Dendritic cell treated with granulocyte-macrophage colony-stimulating factor and Interleukin-4, amounts not matched to agents 40 ng/mL and 50 ng/mL, for 4 days (primary cell): ENCODE results near the gene LSM14B.

ENCODE experiments used
- H3K27ac Mint-ChIP-seq: one replicate; pipeline ENCODE4 v1.8.0; 2022; ENCODE audit warnings: mild to moderate bottlenecking, mixed read lengths
- H3K27me3 Mint-ChIP-seq: one replicate; pipeline ENCODE4 v1.8.0; 2022; ENCODE audit warnings: mild to moderate bottlenecking, mixed read lengths
- H3K36me3 Mint-ChIP-seq: one replicate; pipeline ENCODE4 v1.8.0; 2022; ENCODE audit warnings: low read depth, mixed read lengths
- H3K4me1 Mint-ChIP-seq: one replicate; pipeline ENCODE4 v1.8.0; 2022; ENCODE audit warnings: low read depth, mixed read lengths
- H3K4me3 Mint-ChIP-seq: one replicate; pipeline ENCODE4 v1.8.0; 2022; ENCODE audit warnings: mild to moderate bottlenecking, moderate library complexity, mixed read lengths
- H3K9me3 Mint-ChIP-seq: one replicate; pipeline ENCODE4 v1.8.0; 2022; ENCODE audit warnings: mixed read lengths
- intact Hi-C: fragments of 100-400 bp; cut with micrococcal nuclease; formaldehyde crosslinking; loops from one replicate; pipeline ENCODE4 v1.15.0; 2022

LSM14B gene

GRCh38 chr20:62174021-62174804, 51.9 kb downstream of the LSM14B start:
- Mint-ChIP-seq H3K4me1 (no peaks in the 10 kb centered on the region), H3K36me3 (peaks cover 74% of the 10 kb centered on the region), H3K4me3 (no peak overlapping the region), H3K9me3 (no peaks in the 10 kb centered on the region), H3K27ac (no peak overlapping the region), H3K27me3 (no peaks in the 10 kb centered on the region)
- intact Hi-C loops: no loop called here

GRCh38 chr20:62174870-62175624, 52.8 kb downstream of the LSM14B start:
- Mint-ChIP-seq H3K9me3 (no peaks in the 10 kb centered on the region), H3K27ac (no peak overlapping the region), H3K36me3 (peaks cover 71% of the 10 kb centered on the region), H3K27me3 (no peaks in the 10 kb centered on the region), H3K4me3 (no peak overlapping the region), H3K4me1 (no peaks in the 10 kb centered on the region)
- intact Hi-C loops: no loop called here

DNA sequence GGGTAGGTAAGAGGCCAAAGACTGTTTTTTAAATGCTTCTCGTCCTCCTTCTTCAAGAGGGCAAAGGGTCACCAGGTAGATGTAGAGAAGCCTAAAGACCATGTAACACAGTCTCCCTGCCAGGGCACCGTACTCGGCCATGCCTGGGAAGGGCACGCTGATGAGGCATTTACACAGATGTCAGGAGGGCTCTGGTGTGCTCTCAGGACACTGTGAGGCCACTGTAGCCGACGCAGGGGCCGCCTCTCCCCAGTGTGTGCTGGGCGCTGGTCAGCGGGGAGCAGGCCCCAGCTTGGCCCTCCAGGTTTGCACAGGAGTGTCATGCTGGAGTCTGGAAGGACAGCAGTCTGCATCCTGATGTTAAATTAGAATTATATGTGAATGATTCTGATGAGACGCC, 53.4 kb downstream of the LSM14B start:
- no peaks in the 10 kb centered on the region for H3K4me1 Mint-ChIP-seq
- no peak overlapping the region for H3K4me3 Mint-ChIP-seq
- H3K27ac Mint-ChIP-seq: no peak overlapping the region
- peaks cover 69% of the 10 kb centered on the region for H3K36me3 Mint-ChIP-seq
- no peaks in the 10 kb centered on the region for H3K27me3 Mint-ChIP-seq
- intact Hi-C loops: no loop called here
- H3K9me3 Mint-ChIP-seq: no peaks in the 10 kb centered on the region

- intact Hi-C loops: no loop called here
- no peaks in the 10 kb centered on the region for H3K4me1 Mint-ChIP-seq
- no peaks in the 10 kb centered on the region for H3K9me3 Mint-ChIP-seq
- no peak overlapping the region for H3K27ac Mint-ChIP-seq
- peaks cover 60% of the 10 kb centered on the region for H3K36me3 Mint-ChIP-seq
- no peak overlapping the region for H3K4me3 Mint-ChIP-seq
- no peaks in the 10 kb centered on the region for H3K27me3 Mint-ChIP-seq
Measured at GRCh38 chr20:62176866-62177265, 54.6 kb downstream of the LSM14B start.

- Mint-ChIP-seq H3K36me3 (peaks cover 56% of the 10 kb centered on the region), H3K4me1 (no peaks in the 10 kb centered on the region), H3K9me3 (no peaks in the 10 kb centered on the region), H3K27me3 (no peaks in the 10 kb centered on the region), H3K4me3 (no peak overlapping the region), H3K27ac (no peak overlapping the region)
- intact Hi-C loops: no loop called here
Measured at GRCh38 chr20:62177307-62177706, 55.0 kb downstream of the LSM14B start.

DNA sequence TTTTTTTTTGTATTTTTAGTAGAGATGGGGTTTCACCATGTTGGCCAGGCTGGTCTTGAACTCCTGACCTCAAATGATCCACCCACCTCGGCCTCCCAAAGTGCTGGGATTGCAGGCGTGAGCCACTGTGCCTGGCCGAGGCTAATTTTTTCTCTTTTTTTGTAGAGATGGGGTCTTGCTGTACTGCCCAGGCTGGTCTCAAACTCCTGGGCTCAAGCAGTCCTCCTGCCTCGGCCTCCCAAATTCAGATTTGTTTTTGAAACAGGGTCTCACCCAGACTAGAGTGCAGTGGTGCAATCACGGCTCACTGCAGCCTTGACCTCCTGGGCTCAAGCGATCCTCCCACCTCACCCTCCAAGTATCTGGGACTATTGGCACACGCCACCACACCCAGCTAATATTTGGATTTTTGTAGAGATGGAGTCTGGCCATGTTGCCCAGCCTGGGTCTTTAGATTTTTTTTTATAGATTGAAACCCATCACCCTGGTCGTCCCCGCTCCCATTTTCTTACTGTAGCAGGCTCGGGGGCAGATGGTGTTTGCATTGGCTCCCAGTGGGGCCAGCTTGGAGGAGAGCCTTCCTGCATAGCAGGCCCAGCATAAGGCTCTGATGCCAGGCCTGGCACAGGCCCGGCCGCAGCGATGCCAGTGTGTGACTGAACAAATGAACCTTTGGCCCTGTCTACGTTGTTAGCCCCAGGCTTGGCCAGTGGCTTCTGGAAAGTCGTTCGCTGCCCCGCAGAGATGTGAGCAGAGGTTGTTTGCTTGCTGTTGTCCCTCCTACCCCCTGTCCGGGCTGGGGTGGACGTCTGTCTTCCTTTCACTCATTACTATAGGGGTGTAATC, 56.3 kb downstream of the LSM14B start:
- H3K9me3 Mint-ChIP-seq: no peaks in the 10 kb centered on the region

DNA sequence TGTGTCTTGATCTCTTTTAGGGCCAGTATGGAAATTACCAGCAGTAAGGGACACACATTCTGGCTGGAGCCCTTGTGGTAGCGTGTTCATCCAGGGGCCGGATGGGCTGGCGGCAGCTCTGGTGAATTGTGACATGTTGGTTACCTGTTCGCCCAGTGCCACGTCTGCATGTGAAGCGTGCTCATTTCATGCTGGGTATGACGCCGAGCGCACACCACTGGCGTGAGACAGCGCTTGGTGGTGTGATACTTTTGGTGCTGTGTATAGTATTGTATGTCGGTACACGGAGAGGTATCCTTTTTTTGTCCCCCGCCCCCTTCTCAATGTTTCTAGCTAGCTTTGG, 56.9 kb downstream of the LSM14B start:
- intact Hi-C loops: no loop called here
- H3K4me1 Mint-ChIP-seq: peaks cover 9% of the 10 kb centered on the region
- no peak overlapping the region for H3K27ac Mint-ChIP-seq
- H3K4me3 Mint-ChIP-seq: no peak overlapping the region
- H3K27me3 Mint-ChIP-seq: no peaks in the 10 kb centered on the region
- H3K36me3 Mint-ChIP-seq: peaks cover 51% of the 10 kb centered on the region
- no peaks in the 10 kb centered on the region for H3K9me3 Mint-ChIP-seq

More for the DNA sequence above, 56.3 kb downstream of the LSM14B start:
- intact Hi-C loops: no loop called here
- no peak overlapping the region for H3K27ac Mint-ChIP-seq
- no peaks in the 10 kb centered on the region for H3K27me3 Mint-ChIP-seq
- H3K4me1 Mint-ChIP-seq: peaks cover 3% of the 10 kb centered on the region
- H3K36me3 Mint-ChIP-seq: peaks cover 57% of the 10 kb centered on the region
- H3K4me3 Mint-ChIP-seq: no peak overlapping the region

- intact Hi-C loops: loop anchor here (2.0 to 10.0 kb wide), 4 partner anchors 39 to 1033 kb away; partner anchors contain the start of genes ADRM1, OSBPL2, PSMA7 and SS18L1
- Mint-ChIP-seq H3K36me3 (peaks cover 24% of the 10 kb centered on the region), H3K27ac (peak overlapping the region; percentile 94), H3K27me3 (no peaks in the 10 kb centered on the region), H3K4me1 (peaks cover 35% of the 10 kb centered on the region), H3K4me3 (peak overlapping the region; percentile 87), H3K9me3 (no peaks in the 10 kb centered on the region)
Measured at GRCh38 chr20:62181808-62182207, 59.5 kb downstream of the LSM14B start.

GRCh38 chr20:62182469-62183425, 60.5 kb downstream of the LSM14B start, which contains the start of gene MTG2:
TSS of gene MTG2 (plus strand) at chr20:62183028. CDS start at chr20:62193421, 10,393 bp downstream.
- intact Hi-C loops: loop anchor here (2.0 to 10.0 kb wide), 4 partner anchors 40 to 1032 kb away; partner anchors contain the start of genes ADRM1, OSBPL2, PSMA7 and SS18L1
- peak within 1 kb of the TSS; percentile 94 for H3K27ac Mint-ChIP-seq
- no peaks in the 10 kb centered on the region for H3K27me3 Mint-ChIP-seq
- H3K4me1 Mint-ChIP-seq: peaks cover 44% of the 10 kb centered on the region
- H3K9me3 Mint-ChIP-seq: no peaks in the 10 kb centered on the region
- H3K4me3 Mint-ChIP-seq: peak within 1 kb of the TSS; percentile 87
- H3K36me3 Mint-ChIP-seq: peaks cover 22% of the 10 kb centered on the region

- Mint-ChIP-seq H3K9me3 (no peaks in the 10 kb centered on the region), H3K4me1 (peaks cover 51% of the 10 kb centered on the region), H3K27me3 (no peaks in the 10 kb centered on the region), H3K27ac (peak overlapping the region; percentile 94), H3K4me3 (peak overlapping the region; percentile 87), H3K36me3 (peaks cover 22% of the 10 kb centered on the region)
- intact Hi-C loops: loop anchor here (2.0 to 10.0 kb wide), 4 partner anchors 41 to 1031 kb away; partner anchors contain the start of genes ADRM1, OSBPL2, PSMA7 and SS18L1
Measured at GRCh38 chr20:62183426-62184142, 61.3 kb downstream of the LSM14B start.
